CMK (cell line): ENCODE results near the gene SLC1A2.

ENCODE experiments used
- DNase-seq: peaks from one replicate; pipeline ENCODE4 v3.0.0-alpha.2; 2010; ENCODE audit warnings: low read depth

The SLC1A2 gene

GRCh38 chr11:35302398-35302797, 117.0 kb downstream of the SLC1A2 start:
- no peak for DNase-seq

- no peak for DNase-seq
These were observed 121.0 kb downstream of the SLC1A2 start for GRCh38 chr11:35298369-35298768.

GRCh38 chr11:35295751-35296150, 123.6 kb downstream of the SLC1A2 start:
- no peak for DNase-seq

- no peak for DNase-seq
These were observed 125.7 kb downstream of the SLC1A2 start for GRCh38 chr11:35293699-35294098.

- DNase-seq = no peak
These were observed 126.3 kb downstream of the SLC1A2 start for GRCh38 chr11:35293035-35293434.

- DNase-seq = no peak
These were observed 127.1 kb downstream of the SLC1A2 start for GRCh38 chr11:35292279-35292678.

- DNase-seq = no peak
These were observed 128.5 kb downstream of the SLC1A2 start for GRCh38 chr11:35290876-35291275.

GRCh38 chr11:35289821-35290220, 129.5 kb downstream of the SLC1A2 start:
- no peak for DNase-seq

GRCh38 chr11:35288817-35289541, 130.4 kb downstream of the SLC1A2 start:
- DNase-seq = no peak

- DNase-seq = no peak
These were observed 131.0 kb downstream of the SLC1A2 start for GRCh38 chr11:35288309-35288708.

GRCh38 chr11:35287344-35287890, 131.9 kb downstream of the SLC1A2 start:
- no peak for DNase-seq

- DNase-seq = no peak
These were observed 133.2 kb downstream of the SLC1A2 start for GRCh38 chr11:35286126-35286525.

GRCh38 chr11:35285471-35285870, 133.9 kb downstream of the SLC1A2 start:
- no peak for DNase-seq

GRCh38 chr11:35282221-35282882, 137.0 kb downstream of the SLC1A2 start:
- DNase-seq = no peak

GRCh38 chr11:35281169-35281688, 138.1 kb downstream of the SLC1A2 start:
- DNase-seq = no peak

- no peak for DNase-seq
These were observed 138.6 kb downstream of the SLC1A2 start for GRCh38 chr11:35280727-35281126.

- no peak for DNase-seq
These were observed 141.5 kb downstream of the SLC1A2 start for GRCh38 chr11:35277827-35278226.

GRCh38 chr11:35276396-35277145, 142.8 kb downstream of the SLC1A2 start:
- DNase-seq = no peak

- DNase-seq = no peak
These were observed 143.6 kb downstream of the SLC1A2 start for GRCh38 chr11:35275786-35276170.

- DNase-seq = no peak
These were observed 144.2 kb downstream of the SLC1A2 start for GRCh38 chr11:35274909-35275785.

GRCh38 chr11:35272391-35272902, 146.9 kb downstream of the SLC1A2 start:
- DNase-seq = no peak
